Fibroblast of lung (primary cell): ENCODE measurements around the gene R3HCC1L. TPM values are rescaled to one million over a fixed set of nuclear protein-coding genes. Genes with fewer than 3 reads are reported as not detected.
"Not testable (repeated sequence)": the region's sequence is repeated elsewhere in the genome, so short reads cannot be mapped to it uniquely, and the experiment has no call there.

Source experiments
- DNase-seq, 2 donors: peaks; one replicate each; pipeline versions ENCODE4 v3.0.0 to v3.0.0-alpha.2; 2010; ENCODE audit warnings: low read depth in 2 of 2
- H2AFZ ChIP-seq: 2 replicates; pipeline ENCODE4 v1.5.1; 2012; ENCODE audit warnings: low read length, control low read depth, inconsistent platforms
- H3K27ac ChIP-seq: 2 replicates; pipeline ENCODE4 v1.5.1; 2011; ENCODE audit warnings: low read length, control low read depth; ENCODE audit not compliant: insufficient read depth
- H3K27me3 ChIP-seq: 2 replicates; pipeline ENCODE4 v1.5.1; 2011; ENCODE audit warnings: mild to moderate bottlenecking, low read length; ENCODE audit not compliant: control insufficient read depth, insufficient read depth
- H3K36me3 ChIP-seq: 2 replicates; pipeline ENCODE4 v1.5.1; 2011; ENCODE audit warnings: low read length; ENCODE audit not compliant: control insufficient read depth, insufficient read depth
- H3K4me1 ChIP-seq: 2 replicates; pipeline ENCODE4 v1.5.1; 2011; ENCODE audit warnings: low read length; ENCODE audit not compliant: control insufficient read depth, insufficient read depth; ENCODE audit errors: extremely low read depth
- H3K4me2 ChIP-seq: 2 replicates; pipeline ENCODE4 v1.5.1; 2011; ENCODE audit warnings: low read length, control low read depth; ENCODE audit not compliant: insufficient read depth; ENCODE audit errors: extremely low read depth
- H3K4me3 ChIP-seq, 4 experiments: fragments of 200-600 bp in 1 of 4; sonication (generic) in 1 of 4; replicated peaks in 1 of 4; 2 replicates each; pipeline ENCODE4 v1.5.1; 2011 to 2016; ENCODE audit warnings: low read length in 4 of 4, low read depth in 3 of 4, mild to moderate bottlenecking in 3 of 4, control low read depth in 2 of 4, inconsistent platforms in 1 of 4, mixed read lengths in 1 of 4; ENCODE audit not compliant: insufficient read depth in 1 of 4; ENCODE audit errors: control extremely low read depth in 1 of 4
- H3K79me2 ChIP-seq: 2 replicates; pipeline ENCODE4 v1.5.1; 2012; ENCODE audit warnings: mild to moderate bottlenecking, low read length, inconsistent platforms; ENCODE audit not compliant: control insufficient read depth, insufficient read depth
- H3K9ac ChIP-seq: 2 replicates; pipeline ENCODE4 v1.5.1; 2011; ENCODE audit warnings: mild to moderate bottlenecking, low read length, control low read depth; ENCODE audit not compliant: insufficient read depth
- H3K9me3 ChIP-seq: 2 replicates; pipeline ENCODE4 v1.5.1; 2012; ENCODE audit warnings: low read depth, low read length; ENCODE audit not compliant: control insufficient read depth, insufficient read depth
- H4K20me1 ChIP-seq: 2 replicates; pipeline ENCODE4 v1.5.1; 2011; ENCODE audit warnings: low read length; ENCODE audit not compliant: control insufficient read depth, insufficient read depth; ENCODE audit errors: extremely low read depth
- CTCF ChIP-seq, 2 donors: IDR thresholded peaks in 1 of 2; conservative IDR thresholded peaks in 1 of 2; 1 replicate in 1 of 2; 2 replicates in 1 of 2; pipeline ENCODE4 v1.5.1; 2011 to 2012; ENCODE audit warnings: low read length in 2 of 2, control low read depth in 1 of 2, inconsistent platforms in 1 of 2, low read depth in 1 of 2, mild to moderate bottlenecking in 1 of 2
- EZH2 ChIP-seq: IDR thresholded peaks from 2 replicates; pipeline ENCODE4 v1.5.1; 2012; ENCODE audit warnings: low read length, control low read depth, mild to moderate bottlenecking; ENCODE audit errors: missing control alignments
- polyA plus RNA-seq, 2 donors: library from polyadenylated mRNA; depleted of rRNA in 1 of 2; stranded (reverse) in 1 of 2; unstranded in 1 of 2; fragments of >200 nt; gene quantifications; 2 replicates each; pipeline ENCODE4 v1.2.1, GENCODE V29; 2011 to 2012; ENCODE audit warnings: missing spikeins in 1 of 2
- total RNA-seq: library from RNA; depleted of rRNA; stranded (reverse); fragments of >200 nt; gene quantifications from 2 replicates; pipeline ENCODE4 v1.2.1, GENCODE V29; 2014

The R3HCC1L gene
- total and polyA plus RNA-seq, 2 donors (not counting 1 experiment from before 2014, with no cell fraction given), result 11.1 to 19.5 TPM

GRCh38 chr10:98172495-98172894 lies 38.0 kb downstream of the R3HCC1L start:
- H3K9me3 ChIP-seq, result no peaks in the 10 kb centered on the region
- H2AFZ ChIP-seq, result no peak overlapping the region
- H3K4me2 ChIP-seq, result peak overlapping the region; percentile 35
- no peaks in the 10 kb centered on the region for H4K20me1 ChIP-seq
- no peaks in the 10 kb centered on the region for H3K4me1 ChIP-seq
- H3K27me3 ChIP-seq, result no peaks in the 10 kb centered on the region
- no peak overlapping the region for H3K27ac ChIP-seq
- H3K9ac ChIP-seq, result no peak overlapping the region
- peak in 1 of 2 donors; percentile 43 for DNase-seq
- peaks cover 3% of the 10 kb centered on the region for H3K79me2 ChIP-seq
- no peaks in the 10 kb centered on the region for H3K36me3 ChIP-seq
- TF ChIP-seq CTCF (conservative IDR thresholded peaks at IDR 0.05 in 1 of 2, IDR thresholded peaks at IDR 0.05 in 1 of 2; ENCODE audit: low read depth in 1 of 2, low read length in 2 of 2) (no peak), EZH2 (no peak)
- H3K4me3 ChIP-seq, result no peak overlapping the region

- no peaks in the 10 kb centered on the region for H3K36me3 ChIP-seq
- H2AFZ ChIP-seq, result no peak overlapping the region
- peaks cover 3% of the 10 kb centered on the region for H3K79me2 ChIP-seq
- no peak overlapping the region for H3K9ac ChIP-seq
- no peak overlapping the region for H3K27ac ChIP-seq
- H3K4me1 ChIP-seq, result no peaks in the 10 kb centered on the region
- no peak overlapping the region for H3K4me3 ChIP-seq
- no peak for DNase-seq
- no peaks in the 10 kb centered on the region for H3K9me3 ChIP-seq
- no peaks in the 10 kb centered on the region for H3K27me3 ChIP-seq
- H4K20me1 ChIP-seq, result no peaks in the 10 kb centered on the region
- H3K4me2 ChIP-seq, result no peak overlapping the region
- TF ChIP-seq EZH2 (no peak), CTCF (conservative IDR thresholded peaks at IDR 0.05 in 1 of 2, IDR thresholded peaks at IDR 0.05 in 1 of 2; ENCODE audit: low read depth in 1 of 2, low read length in 2 of 2) (no peak)
These were observed 38.8 kb downstream of the R3HCC1L start for GRCh38 chr10:98173260-98173659.

GRCh38 chr10:98182351-98182915 lies 48.0 kb downstream of the R3HCC1L start:
- DNase-seq, result not testable (repeated sequence)

More at GRCh38 chr10:98182351-98182915, 48.0 kb downstream of the R3HCC1L start:
- H3K36me3 ChIP-seq, H3K27ac ChIP-seq, H3K9ac ChIP-seq, H3K4me2 ChIP-seq, H3K27me3 ChIP-seq, H3K79me2 ChIP-seq, H3K4me3 ChIP-seq, H2AFZ ChIP-seq, H3K4me1 ChIP-seq, H4K20me1 ChIP-seq, H3K9me3 ChIP-seq: not testable (repeated sequence)
